BLaER1 treated with 17β-estradiol and CSF1 and Interleukin-3, amounts not matched to agents 10 nM and 100 nM (cell line): ENCODE results near the gene RANGAP1.
"Not testable (repeated sequence)": the region's sequence is repeated elsewhere in the genome, so short reads cannot be mapped to it uniquely, and the experiment has no call there.

Experiments
- H3K27ac ChIP-seq, 11 experiments: shearing (Covaris generic); formaldehyde crosslinking; 2 replicates each; pipeline ENCODE4 v1.8.1; 2022
- H3K27me3 ChIP-seq, 11 experiments: shearing (Covaris generic); formaldehyde crosslinking; 2 replicates each; pipeline ENCODE4 v1.8.1; 2022
- H3K36me3 ChIP-seq, 11 experiments: shearing (Covaris generic); formaldehyde crosslinking; 2 replicates each; pipeline ENCODE4 v1.8.1; 2022
- H3K4me1 ChIP-seq, 10 experiments: shearing (Covaris generic); formaldehyde crosslinking; 2 replicates each; pipeline ENCODE4 v1.8.1; 2022
- H3K4me2 ChIP-seq, 11 experiments: shearing (Covaris generic); formaldehyde crosslinking; 2 replicates each; pipeline ENCODE4 v1.8.1; 2022
- H3K4me3 ChIP-seq, 10 experiments: shearing (Covaris generic); formaldehyde crosslinking; 2 replicates each; pipeline ENCODE4 v1.8.1; 2022
- H3K9ac ChIP-seq, 11 experiments: shearing (Covaris generic); formaldehyde crosslinking; 2 replicates each; pipeline ENCODE4 v1.8.1; 2022
- H3K9me3 ChIP-seq, 11 experiments: shearing (Covaris generic); formaldehyde crosslinking; replicated peaks in 1 of 11; 2 replicates each; pipeline ENCODE4 v1.8.1; 2022
- H4K20me1 ChIP-seq, 11 experiments: shearing (Covaris generic); formaldehyde crosslinking; 2 replicates each; pipeline ENCODE4 v1.8.1; 2022
- Cebpa-rat ChIP-seq, 11 experiments: shearing (Covaris generic); IDR thresholded peaks; 2 replicates each; pipeline ENCODE4 v1.8.1; 2022

The RANGAP1 gene

DNA sequence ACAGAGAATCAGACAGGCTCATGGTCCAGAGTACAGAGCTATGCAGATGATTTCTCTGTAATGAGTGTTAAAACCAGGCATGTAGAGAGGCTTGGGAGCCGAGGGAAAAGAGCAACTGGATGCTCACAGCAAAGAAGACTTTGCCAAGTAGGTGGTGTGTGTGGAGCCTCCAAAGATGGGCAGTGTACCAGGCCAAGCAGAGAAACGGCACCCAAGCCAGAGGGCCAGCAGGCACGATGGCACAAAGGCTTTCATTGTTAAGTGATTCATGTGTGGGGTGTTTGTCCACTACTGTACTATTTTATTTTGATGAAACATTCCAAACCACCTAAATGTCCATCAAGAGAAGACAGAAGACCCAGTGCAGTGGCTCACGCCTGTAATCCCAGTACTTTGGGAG lies 11.1 kb downstream of the RANGAP1 start:
- H3K4me1 ChIP-seq: no peaks in the 10 kb centered on the region
- H3K9me3 ChIP-seq: no peaks in the 10 kb centered on the region
- no peaks in the 10 kb centered on the region for H3K27me3 ChIP-seq
- H3K36me3 ChIP-seq: peaks cover 90 to 100% (median 98%) of the 10 kb centered on the region in 11 experiments
- H4K20me1 ChIP-seq: peaks cover 0 to 97% (median 65%) of the 10 kb centered on the region in 11 experiments; a peak in 17 of 22 replicates
- TF ChIP-seq Cebpa-rat (IDR thresholded peaks at IDR 0.05): no peak
- H3K4me2 ChIP-seq: no peak overlapping the region
- no peak overlapping the region for H3K9ac ChIP-seq
- no peak overlapping the region for H3K27ac ChIP-seq
- H3K4me3 ChIP-seq: no peak overlapping the region

GRCh38 chr22:41273128-41273527 lies 12.9 kb downstream of the RANGAP1 start:
- no peaks in the 10 kb centered on the region for H3K27me3 ChIP-seq
- no peak overlapping the region for H3K4me3 ChIP-seq
- H3K4me2 ChIP-seq: no peak overlapping the region
- TF ChIP-seq Cebpa-rat (IDR thresholded peaks at IDR 0.05): no peak
- no peak overlapping the region for H3K9ac ChIP-seq
- no peak overlapping the region for H3K27ac ChIP-seq
- no peaks in the 10 kb centered on the region for H3K4me1 ChIP-seq
- H3K36me3 ChIP-seq: peaks cover 90 to 100% (median 98%) of the 10 kb centered on the region in 11 experiments
- no peaks in the 10 kb centered on the region for H3K9me3 ChIP-seq
- peaks cover 0 to 97% (median 64%) of the 10 kb centered on the region in 11 experiments; a peak in 17 of 22 replicates for H4K20me1 ChIP-seq

GRCh38 chr22:41271787-41272186 lies 14.2 kb downstream of the RANGAP1 start:
- peaks cover 94 to 100% (median 99%) of the 10 kb centered on the region in 11 experiments for H3K36me3 ChIP-seq
- H3K4me1 ChIP-seq: no peaks in the 10 kb centered on the region
- no peak for TF ChIP-seq Cebpa-rat (IDR thresholded peaks at IDR 0.05)
- H3K9ac ChIP-seq: no peak overlapping the region
- no peaks in the 10 kb centered on the region for H3K9me3 ChIP-seq
- H3K4me2 ChIP-seq: no peak overlapping the region
- no peak overlapping the region for H3K27ac ChIP-seq
- no peaks in the 10 kb centered on the region for H3K27me3 ChIP-seq
- peaks cover 0 to 99% (median 67%) of the 10 kb centered on the region in 11 experiments; a peak in 17 of 22 replicates for H4K20me1 ChIP-seq
- no peak overlapping the region for H3K4me3 ChIP-seq

GRCh38 chr22:41267958-41268357 lies 18.0 kb downstream of the RANGAP1 start:
- peaks cover 0 to 100% (median 82%) of the 10 kb centered on the region in 11 experiments; a peak in 17 of 22 replicates for H4K20me1 ChIP-seq
- no peak overlapping the region for H3K4me2 ChIP-seq

GRCh38 chr22:41264408-41264941 lies 21.5 kb downstream of the RANGAP1 start:
- Histone ChIP-seq H3K9ac (no peak overlapping the region), H3K4me2 (no peak overlapping the region), H3K9me3 (no peaks in the 10 kb centered on the region), H3K36me3 (peaks cover 94 to 100% (median 98%) of the 10 kb centered on the region in 11 experiments), H3K4me1 (no peaks in the 10 kb centered on the region), H4K20me1 (peaks cover 0 to 100% (median 84%) of the 10 kb centered on the region in 11 experiments; a peak in 17 of 22 replicates), H3K27me3 (no peaks in the 10 kb centered on the region), H3K4me3 (no peak overlapping the region), H3K27ac (no peak overlapping the region)
- no peak for TF ChIP-seq Cebpa-rat (IDR thresholded peaks at IDR 0.05)

More at GRCh38 chr22:41267958-41268357, 18.0 kb downstream of the RANGAP1 start:
- no peaks in the 10 kb centered on the region for H3K9me3 ChIP-seq
- no peak for TF ChIP-seq Cebpa-rat (IDR thresholded peaks at IDR 0.05)
- peaks cover 92 to 100% (median 97%) of the 10 kb centered on the region in 11 experiments for H3K36me3 ChIP-seq
- no peaks in the 10 kb centered on the region for H3K4me1 ChIP-seq
- no peak overlapping the region for H3K4me3 ChIP-seq
- no peak overlapping the region for H3K27ac ChIP-seq
- no peak overlapping the region for H3K9ac ChIP-seq
- no peaks in the 10 kb centered on the region for H3K27me3 ChIP-seq

GRCh38 chr22:41263704-41264103 lies 22.3 kb downstream of the RANGAP1 start:
- no peak overlapping the region for H3K9ac ChIP-seq
- H3K36me3 ChIP-seq: peaks cover 94 to 100% (median 98%) of the 10 kb centered on the region in 11 experiments
- no peak overlapping the region for H3K27ac ChIP-seq
- no peaks in the 10 kb centered on the region for H3K9me3 ChIP-seq
- no peak for TF ChIP-seq Cebpa-rat (IDR thresholded peaks at IDR 0.05)
- no peaks in the 10 kb centered on the region for H3K27me3 ChIP-seq
- no peak overlapping the region for H3K4me3 ChIP-seq
- no peaks in the 10 kb centered on the region for H3K4me1 ChIP-seq
- no peak overlapping the region for H3K4me2 ChIP-seq
- peaks cover 0 to 99% (median 77%) of the 10 kb centered on the region in 11 experiments; a peak in 17 of 22 replicates for H4K20me1 ChIP-seq

GRCh38 chr22:41262250-41262765 lies 23.7 kb downstream of the RANGAP1 start:
- Histone ChIP-seq H3K36me3 (peaks cover 94 to 100% (median 98%) of the 10 kb centered on the region in 11 experiments), H3K4me2 (no peak overlapping the region), H3K27ac (no peak overlapping the region), H3K4me3 (no peak overlapping the region), H3K9ac (no peak overlapping the region), H3K27me3 (no peaks in the 10 kb centered on the region), H3K4me1 (0 out of 20 replicates have a peak, but pooled peaks cover 0 to 2% (median 0%) of the 10 kb centered on the region in 10 experiments), H3K9me3 (no peaks in the 10 kb centered on the region), H4K20me1 (peaks cover 0 to 98% (median 79%) of the 10 kb centered on the region in 11 experiments; a peak in 17 of 22 replicates)
- no peak for TF ChIP-seq Cebpa-rat (IDR thresholded peaks at IDR 0.05)

GRCh38 chr22:41261541-41262249 lies 24.3 kb downstream of the RANGAP1 start:
- no peak overlapping the region for H3K4me3 ChIP-seq
- no peak overlapping the region for H3K9ac ChIP-seq
- TF ChIP-seq Cebpa-rat (IDR thresholded peaks at IDR 0.05): no peak
- no peaks in the 10 kb centered on the region for H3K27me3 ChIP-seq
- 0 out of 20 replicates have a peak, but pooled peaks cover 0 to 7% (median 0%) of the 10 kb centered on the region in 10 experiments for H3K4me1 ChIP-seq
- no peak overlapping the region for H3K27ac ChIP-seq
- H4K20me1 ChIP-seq: peaks cover 0 to 98% (median 81%) of the 10 kb centered on the region in 11 experiments; a peak in 17 of 22 replicates
- peaks cover 95 to 100% (median 98%) of the 10 kb centered on the region in 11 experiments for H3K36me3 ChIP-seq
- no peaks in the 10 kb centered on the region for H3K9me3 ChIP-seq
- no peak overlapping the region for H3K4me2 ChIP-seq

DNA sequence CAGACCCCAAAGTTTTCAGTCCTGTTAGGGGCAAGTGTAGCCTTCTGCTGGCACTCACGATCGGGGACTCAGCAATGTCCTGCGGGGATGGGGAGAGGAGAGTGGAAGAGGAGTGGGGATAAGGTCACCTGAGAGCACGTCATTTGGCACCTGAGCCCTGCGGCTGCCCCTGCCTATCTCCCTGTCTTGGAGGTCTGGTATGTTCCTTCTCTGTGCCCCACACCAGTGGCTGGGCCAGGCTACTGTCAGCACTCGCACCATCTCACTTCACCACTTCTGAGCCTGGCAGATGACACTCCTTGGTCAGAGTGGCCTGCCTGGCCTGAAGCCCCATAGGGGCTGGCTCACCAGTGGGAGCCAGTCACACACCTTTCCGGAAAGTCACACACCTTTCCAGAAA lies 25.1 kb downstream of the RANGAP1 start:
- Histone ChIP-seq H3K36me3 (peaks cover 97 to 100% (median 99%) of the 10 kb centered on the region in 11 experiments), H3K4me3 (no peak overlapping the region), H3K27me3 (no peaks in the 10 kb centered on the region), H3K4me1 (0 out of 20 replicates have a peak, but pooled peaks cover 0 to 7% (median 0%) of the 10 kb centered on the region in 10 experiments), H3K9me3 (no peaks in the 10 kb centered on the region), H3K9ac (no peak overlapping the region), H3K27ac (no peak overlapping the region), H4K20me1 (peaks cover 0 to 98% (median 82%) of the 10 kb centered on the region in 11 experiments; a peak in 17 of 22 replicates), H3K4me2 (no peak overlapping the region)
- TF ChIP-seq Cebpa-rat (IDR thresholded peaks at IDR 0.05): no peak

DNA sequence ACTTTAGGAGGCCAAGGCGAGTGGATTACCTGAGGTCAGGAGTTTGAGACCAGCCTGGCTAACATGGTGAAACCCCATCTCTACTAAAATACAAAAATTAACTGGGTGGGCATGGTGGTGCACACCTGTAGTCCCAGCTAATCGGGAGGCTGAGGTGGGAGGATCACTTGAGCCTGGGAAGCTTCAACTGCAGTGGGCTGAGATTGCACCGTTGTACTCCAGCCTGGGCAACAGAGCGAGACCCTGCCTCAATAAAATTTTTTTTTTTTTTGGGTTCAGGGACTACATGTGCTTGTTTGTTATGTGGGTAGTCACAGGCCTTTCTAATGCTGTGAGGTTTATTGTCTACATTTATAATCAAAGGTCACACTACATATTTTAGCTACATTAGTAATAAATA lies 26.2 kb downstream of the RANGAP1 start:
- peaks cover 97 to 100% (median 99%) of the 10 kb centered on the region in 11 experiments for H3K36me3 ChIP-seq
- not testable (repeated sequence) for H3K4me1 ChIP-seq

More for the DNA sequence above, 26.2 kb downstream of the RANGAP1 start:
- not testable (repeated sequence) for H3K27me3 ChIP-seq, H3K4me2 ChIP-seq, H3K9ac ChIP-seq, H3K27ac ChIP-seq, H3K9me3 ChIP-seq, H3K4me3 ChIP-seq
- peaks cover 0 to 97% (median 72%) of the 10 kb centered on the region in 11 experiments; a peak in 16 of 22 replicates for H4K20me1 ChIP-seq
